ENCODE measurements around the gene MDM4. TPM values are rescaled to one million over a fixed set of nuclear protein-coding genes. Genes with fewer than 3 reads are reported as not detected.

MDM4 gene
- total and polyA plus RNA-seq, 2 donors (not counting 1 experiment from before 2014, with no cell fraction given), result 46.6 to 374 TPM

- H3K27me3 Mint-ChIP-seq, result no peaks in the 10 kb centered on the region
- no peak overlapping the region for H3K4me3 Mint-ChIP-seq
- ChIA-PET CTCF (interaction anchor here (1.0 to 1.2 kb wide), 2 partner anchors 11 to 231 kb away, joined by 3 to 4 read pairs; no protein-coding TSS in a partner anchor), POLR2A (no interaction called here)
- Histone ChIP-seq H4K20me1 (ENCODE audit: control insufficient read depth, insufficient read depth, low read length, poor library complexity, severe bottlenecking) (no peaks in the 10 kb centered on the region), H3K79me2 (ENCODE audit: control insufficient read depth, insufficient read depth, low read length) (peaks cover 3% of the 10 kb centered on the region), H2AFZ (ENCODE audit: insufficient read depth, low read depth, low read length, poor library complexity, severe bottlenecking) (no peak overlapping the region), H3K4me1 (ENCODE audit: control insufficient read depth in 2 of 2, insufficient read depth in 2 of 2, low read length in 2 of 2) (peaks cover 28 to 31% of the 10 kb centered on the region in 2 donors), H3K27me3 (replicated peaks in 1 of 4; ENCODE audit: control extremely low read depth in 1 of 4, control insufficient read depth in 3 of 4, insufficient read depth in 4 of 4, low read length in 3 of 4) (no peaks in the 10 kb centered on the region), H3K4me3 (ENCODE audit: control extremely low read depth in 1 of 5, extremely low read depth in 1 of 5, insufficient read depth in 1 of 5, low read depth in 2 of 5, low read length in 4 of 5) (no peak overlapping the region), H3K9ac (ENCODE audit: low read length) (no peak overlapping the region), H3K36me3 (replicated peaks in 1 of 2; ENCODE audit: control extremely low read depth in 1 of 2, control insufficient read depth in 1 of 2, extremely low read depth in 1 of 2, insufficient read depth in 2 of 2, low read length in 1 of 2) (peaks cover 4 to 27% of the 10 kb centered on the region in 2 experiments), H3K4me2 (replicated peaks; ENCODE audit: low read depth, low read length, poor library complexity, severe bottlenecking) (no peak overlapping the region), H3K27ac (ENCODE audit: low read length in 2 of 2) (no peak overlapping the region), H3K9me3 (ENCODE audit: control extremely low read depth in 1 of 3, control insufficient read depth in 2 of 3, insufficient read depth in 1 of 3, low read length in 2 of 3) (no peaks in the 10 kb centered on the region)
- intact Hi-C loops (cut with micrococcal nuclease), result no loop called here
- H3K27ac Mint-ChIP-seq, result peak overlapping the region; percentile 66
- WGBS (ENCODE audit: insufficient coverage), result 94% methylated on average over 6 of the region's 8 CpGs
- H3K4me1 Mint-ChIP-seq, result peaks cover 34% of the 10 kb centered on the region
- no peaks in the 10 kb centered on the region for H3K9me3 Mint-ChIP-seq (ENCODE audit: insufficient read depth)
- ATAC-seq (ENCODE audit: low read depth), result no peak
- no peak for DNase-seq
- TF ChIP-seq EZH2 (IDR thresholded peaks at IDR 0.05; ENCODE audit: borderline replicate concordance, insufficient read depth, low read depth, low read length, poor library complexity, severe bottlenecking), result no peak
- TF ChIP-seq, protein P1, sequence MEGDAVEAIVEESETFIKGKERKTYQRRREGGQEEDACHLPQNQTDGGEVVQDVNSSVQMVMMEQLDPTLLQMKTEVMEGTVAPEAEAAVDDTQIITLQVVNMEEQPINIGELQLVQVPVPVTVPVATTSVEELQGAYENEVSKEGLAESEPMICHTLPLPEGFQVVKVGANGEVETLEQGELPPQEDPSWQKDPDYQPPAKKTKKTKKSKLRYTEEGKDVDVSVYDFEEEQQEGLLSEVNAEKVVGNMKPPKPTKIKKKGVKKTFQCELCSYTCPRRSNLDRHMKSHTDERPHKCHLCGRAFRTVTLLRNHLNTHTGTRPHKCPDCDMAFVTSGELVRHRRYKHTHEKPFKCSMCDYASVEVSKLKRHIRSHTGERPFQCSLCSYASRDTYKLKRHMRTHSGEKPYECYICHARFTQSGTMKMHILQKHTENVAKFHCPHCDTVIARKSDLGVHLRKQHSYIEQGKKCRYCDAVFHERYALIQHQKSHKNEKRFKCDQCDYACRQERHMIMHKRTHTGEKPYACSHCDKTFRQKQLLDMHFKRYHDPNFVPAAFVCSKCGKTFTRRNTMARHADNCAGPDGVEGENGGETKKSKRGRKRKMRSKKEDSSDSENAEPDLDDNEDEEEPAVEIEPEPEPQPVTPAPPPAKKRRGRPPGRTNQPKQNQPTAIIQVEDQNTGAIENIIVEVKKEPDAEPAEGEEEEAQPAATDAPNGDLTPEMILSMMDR (IDR thresholded peaks at IDR 0.05), result no peak
These were observed 60.2 kb downstream of the MDM4 start for GRCh38 chr1:204576422-204576821.

DNA sequence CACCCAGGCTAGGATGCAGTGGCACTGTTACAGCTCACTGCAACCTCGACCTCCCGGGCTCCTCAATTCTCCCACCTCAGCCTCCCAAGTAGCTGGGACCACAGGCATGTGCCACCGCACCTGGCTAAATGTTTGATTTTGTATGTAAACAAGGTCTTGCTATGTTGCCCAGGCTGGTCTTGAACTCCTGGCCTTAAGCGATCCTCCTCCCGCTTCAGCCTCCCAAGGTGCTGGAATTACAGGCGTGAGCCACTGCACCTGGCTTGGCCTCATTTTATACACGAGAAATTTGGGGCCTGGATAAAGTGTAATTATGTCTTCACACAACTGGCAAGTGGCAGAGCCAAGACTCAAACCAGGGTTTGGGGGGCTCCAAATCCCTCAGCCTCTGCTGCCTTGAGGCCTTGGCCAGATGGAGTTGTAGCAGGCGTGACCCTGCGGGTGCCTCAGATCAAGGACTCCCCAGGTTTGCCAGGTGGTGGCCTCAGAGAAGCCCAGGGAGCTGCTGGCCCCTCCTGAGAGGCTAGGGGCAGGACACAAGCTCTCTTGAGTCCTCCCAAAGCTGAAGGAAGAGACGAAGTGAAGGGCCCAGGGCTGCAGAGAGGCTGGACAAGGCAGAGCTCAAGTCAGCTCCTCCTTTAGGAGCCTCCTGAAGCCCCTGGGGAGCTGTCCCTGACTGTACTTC lies 61.7 kb downstream of the MDM4 start:
- TF ChIP-seq EZH2 (IDR thresholded peaks at IDR 0.05; ENCODE audit: borderline replicate concordance, insufficient read depth, low read depth, low read length, poor library complexity, severe bottlenecking), result no peak
- TF ChIP-seq, protein P1 (IDR thresholded peaks at IDR 0.05), result no peak
- Histone ChIP-seq H3K27me3 (replicated peaks in 1 of 4; ENCODE audit: control extremely low read depth in 1 of 4, control insufficient read depth in 3 of 4, insufficient read depth in 4 of 4, low read length in 3 of 4) (no peaks in the 10 kb centered on the region), H4K20me1 (ENCODE audit: control insufficient read depth, insufficient read depth, low read length, poor library complexity, severe bottlenecking) (no peaks in the 10 kb centered on the region), H3K4me3 (ENCODE audit: control extremely low read depth in 1 of 5, extremely low read depth in 1 of 5, insufficient read depth in 1 of 5, low read depth in 2 of 5, low read length in 4 of 5) (no peak overlapping the region), H2AFZ (ENCODE audit: insufficient read depth, low read depth, low read length, poor library complexity, severe bottlenecking) (peak overlapping the region; percentile 80), H3K4me1 (ENCODE audit: control insufficient read depth in 2 of 2, insufficient read depth in 2 of 2, low read length in 2 of 2) (peaks cover 41 to 44% of the 10 kb centered on the region in 2 donors), H3K9ac (ENCODE audit: low read length) (no peak overlapping the region), H3K79me2 (ENCODE audit: control insufficient read depth, insufficient read depth, low read length) (peaks cover 13% of the 10 kb centered on the region), H3K27ac (ENCODE audit: low read length in 2 of 2) (peak overlapping the region; percentile 45 to 81), H3K9me3 (ENCODE audit: control extremely low read depth in 1 of 3, control insufficient read depth in 2 of 3, insufficient read depth in 1 of 3, low read length in 2 of 3) (no peaks in the 10 kb centered on the region), H3K4me2 (replicated peaks; ENCODE audit: low read depth, low read length, poor library complexity, severe bottlenecking) (peak overlapping the region; percentile 84), H3K36me3 (replicated peaks in 1 of 2; ENCODE audit: control extremely low read depth in 1 of 2, control insufficient read depth in 1 of 2, extremely low read depth in 1 of 2, insufficient read depth in 2 of 2, low read length in 1 of 2) (peaks cover 0 to 12% of the 10 kb centered on the region in 2 experiments)
- peak overlapping the region; percentile 90 for H3K27ac Mint-ChIP-seq
- peak overlapping the region; percentile 83 for H3K4me3 Mint-ChIP-seq
- H3K9me3 Mint-ChIP-seq (ENCODE audit: insufficient read depth), result no peaks in the 10 kb centered on the region
- no peak for DNase-seq
- CTCF ChIA-PET, result interaction anchor here (1.3 to 4.0 kb wide), 4 partner anchors 10 to 229 kb away, joined by 4 to 31 read pairs (median 7); no protein-coding TSS in a partner anchor
- POLR2A ChIA-PET, result no interaction called here
- intact Hi-C loops (cut with micrococcal nuclease), result no loop called here
- no peaks in the 10 kb centered on the region for H3K27me3 Mint-ChIP-seq
- no peak for ATAC-seq (ENCODE audit: low read depth)
- H3K4me1 Mint-ChIP-seq, result peaks cover 47% of the 10 kb centered on the region
- 90% methylated on average over 7 of the region's 10 CpGs for WGBS (ENCODE audit: insufficient coverage)
